Measurements from ENCODE around the gene OBSCN. TPM values are rescaled to one million over a fixed set of nuclear protein-coding genes. Genes with fewer than 3 reads are reported as not detected.

OBSCN gene
- total and polyA plus RNA-seq, 2 donors (not counting 3 experiments of a cell fraction or from before 2014, with no cell fraction given), result 1.5 to 2.9 TPM

- Histone ChIP-seq H3K79me2 (ENCODE audit: control insufficient read depth, insufficient read depth, low read length) (no peaks in the 10 kb centered on the region), H3K4me3 (replicated peaks in 1 of 3; ENCODE audit: insufficient read depth in 1 of 3, low read depth in 1 of 3, low read length in 3 of 3) (no peak overlapping the region), H3K9ac (replicated peaks; ENCODE audit: extremely low read depth, insufficient read depth, low read length) (no peak overlapping the region), H3K9me3 (replicated peaks; ENCODE audit: control insufficient read depth, insufficient read depth, low read length) (no peaks in the 10 kb centered on the region), H3K4me1 (ENCODE audit: control insufficient read depth, extremely low read depth, insufficient read depth, low read length) (no peaks in the 10 kb centered on the region), H4K20me1 (replicated peaks; ENCODE audit: control insufficient read depth, extremely low read depth, insufficient read depth, low read length) (no peaks in the 10 kb centered on the region), H3K27ac (ENCODE audit: insufficient read depth, low read depth, low read length) (no peak overlapping the region), H3K4me2 (ENCODE audit: insufficient read depth, low read length) (no peak overlapping the region), H3K9me1 (replicated peaks; ENCODE audit: control insufficient read depth, extremely low read depth, insufficient read depth, low read length) (no peaks in the 10 kb centered on the region), H3K27me3 (ENCODE audit: control insufficient read depth in 2 of 2, insufficient read depth in 2 of 2, low read length in 2 of 2) (no peaks in the 10 kb centered on the region), H3K36me3 (ENCODE audit: control insufficient read depth in 2 of 2, extremely low read depth in 1 of 2, insufficient read depth in 2 of 2, low read length in 2 of 2) (peaks cover 0 to 11% of the 10 kb centered on the region in 2 experiments), H2AFZ (ENCODE audit: low read depth, low read length) (no peak overlapping the region)
- TF ChIP-seq CTCF (IDR thresholded peaks at IDR 0.05; ENCODE audit: extremely low read depth in 1 of 2, insufficient read depth in 1 of 2, low read depth in 1 of 2, low read length in 2 of 2) (no peak), MYC (IDR thresholded peaks at IDR 0.05; ENCODE audit: low read depth, low read length) (no peak), POLR2A (IDR thresholded peaks at IDR 0.05; ENCODE audit: low read depth, low read length) (no peak), MAX (IDR thresholded peaks at IDR 0.05; ENCODE audit: insufficient read depth, insufficient read length) (no peak), GATA2 (IDR thresholded peaks at IDR 0.05; ENCODE audit: insufficient read depth, insufficient read length, low read depth, low read length) (no peak), JUN (IDR thresholded peaks at IDR 0.05; ENCODE audit: borderline replicate concordance, insufficient read depth, insufficient read length, low read depth) (no peak), FOS (IDR thresholded peaks at IDR 0.05; ENCODE audit: borderline replicate concordance, insufficient read depth, low read length) (no peak), POLR2AphosphoS5 (IDR thresholded peaks at IDR 0.05; ENCODE audit: insufficient read depth, low read depth, low read length) (no peak), EZH2 (IDR thresholded peaks at IDR 0.05; ENCODE audit: borderline replicate concordance, low read depth, low read length, severe bottlenecking) (no peak)
- DNase-seq (ENCODE audit: low read depth, low spot score), result no peak
- ChIA-PET CTCF (interaction anchor here (0.7 to 1.9 kb wide), 2 partner anchors 178 kb away, joined by 3 to 6 read pairs; no protein-coding TSS in a partner anchor), POLR2A (no interaction called here)
- BruUV-seq (replicated peaks), result no TSS peak
- no peak for FAIRE-seq
- dilution Hi-C loops (cut with MboI; ENCODE audit: extremely low pct_ligation_motif_present, low sequenced_read_pairs) (no loop called here), intact Hi-C loops (cut with micrococcal nuclease) (no loop called here)
Measured at GRCh38 chr1:228177721-228178710, 29.8 kb upstream of the OBSCN start.
